HL-60 (cell line): ENCODE data around the gene KCND2.

ENCODE experiments used
- TF ChIP-seq, protein P1 (sequence below): IDR thresholded peaks from one replicate; pipeline ENCODE4 v1.5.1; 2011; ENCODE audit warnings: low read length, control low read depth, inconsistent platforms; ENCODE audit not compliant: insufficient read depth
- TF ChIP-seq, protein P2 (sequence below): IDR thresholded peaks from 2 replicates; pipeline ENCODE4 v1.6.1; 2012; ENCODE audit warnings: low read depth; ENCODE audit not compliant: insufficient replicate concordance

GRCh38 chr7:120760851-120761250 is 487.9 kb downstream of the KCND2 start:
- TF ChIP-seq, protein P1, sequence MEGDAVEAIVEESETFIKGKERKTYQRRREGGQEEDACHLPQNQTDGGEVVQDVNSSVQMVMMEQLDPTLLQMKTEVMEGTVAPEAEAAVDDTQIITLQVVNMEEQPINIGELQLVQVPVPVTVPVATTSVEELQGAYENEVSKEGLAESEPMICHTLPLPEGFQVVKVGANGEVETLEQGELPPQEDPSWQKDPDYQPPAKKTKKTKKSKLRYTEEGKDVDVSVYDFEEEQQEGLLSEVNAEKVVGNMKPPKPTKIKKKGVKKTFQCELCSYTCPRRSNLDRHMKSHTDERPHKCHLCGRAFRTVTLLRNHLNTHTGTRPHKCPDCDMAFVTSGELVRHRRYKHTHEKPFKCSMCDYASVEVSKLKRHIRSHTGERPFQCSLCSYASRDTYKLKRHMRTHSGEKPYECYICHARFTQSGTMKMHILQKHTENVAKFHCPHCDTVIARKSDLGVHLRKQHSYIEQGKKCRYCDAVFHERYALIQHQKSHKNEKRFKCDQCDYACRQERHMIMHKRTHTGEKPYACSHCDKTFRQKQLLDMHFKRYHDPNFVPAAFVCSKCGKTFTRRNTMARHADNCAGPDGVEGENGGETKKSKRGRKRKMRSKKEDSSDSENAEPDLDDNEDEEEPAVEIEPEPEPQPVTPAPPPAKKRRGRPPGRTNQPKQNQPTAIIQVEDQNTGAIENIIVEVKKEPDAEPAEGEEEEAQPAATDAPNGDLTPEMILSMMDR, result no peak
- TF ChIP-seq, protein P2, sequence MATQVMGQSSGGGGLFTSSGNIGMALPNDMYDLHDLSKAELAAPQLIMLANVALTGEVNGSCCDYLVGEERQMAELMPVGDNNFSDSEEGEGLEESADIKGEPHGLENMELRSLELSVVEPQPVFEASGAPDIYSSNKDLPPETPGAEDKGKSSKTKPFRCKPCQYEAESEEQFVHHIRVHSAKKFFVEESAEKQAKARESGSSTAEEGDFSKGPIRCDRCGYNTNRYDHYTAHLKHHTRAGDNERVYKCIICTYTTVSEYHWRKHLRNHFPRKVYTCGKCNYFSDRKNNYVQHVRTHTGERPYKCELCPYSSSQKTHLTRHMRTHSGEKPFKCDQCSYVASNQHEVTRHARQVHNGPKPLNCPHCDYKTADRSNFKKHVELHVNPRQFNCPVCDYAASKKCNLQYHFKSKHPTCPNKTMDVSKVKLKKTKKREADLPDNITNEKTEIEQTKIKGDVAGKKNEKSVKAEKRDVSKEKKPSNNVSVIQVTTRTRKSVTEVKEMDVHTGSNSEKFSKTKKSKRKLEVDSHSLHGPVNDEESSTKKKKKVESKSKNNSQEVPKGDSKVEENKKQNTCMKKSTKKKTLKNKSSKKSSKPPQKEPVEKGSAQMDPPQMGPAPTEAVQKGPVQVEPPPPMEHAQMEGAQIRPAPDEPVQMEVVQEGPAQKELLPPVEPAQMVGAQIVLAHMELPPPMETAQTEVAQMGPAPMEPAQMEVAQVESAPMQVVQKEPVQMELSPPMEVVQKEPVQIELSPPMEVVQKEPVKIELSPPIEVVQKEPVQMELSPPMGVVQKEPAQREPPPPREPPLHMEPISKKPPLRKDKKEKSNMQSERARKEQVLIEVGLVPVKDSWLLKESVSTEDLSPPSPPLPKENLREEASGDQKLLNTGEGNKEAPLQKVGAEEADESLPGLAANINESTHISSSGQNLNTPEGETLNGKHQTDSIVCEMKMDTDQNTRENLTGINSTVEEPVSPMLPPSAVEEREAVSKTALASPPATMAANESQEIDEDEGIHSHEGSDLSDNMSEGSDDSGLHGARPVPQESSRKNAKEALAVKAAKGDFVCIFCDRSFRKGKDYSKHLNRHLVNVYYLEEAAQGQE, result no peak
